Hematopoietic multipotent progenitor cell treated with erythropoietin and hydrocortisone succinate and interleukin-3 and kit ligand, for 4 days (in vitro differentiated cells): ENCODE data around the gene CASP9.
"Not testable (repeated sequence)": the region's sequence is repeated elsewhere in the genome, so short reads cannot be mapped to it uniquely, and the experiment has no call there.

ENCODE experiments used
- DNase-seq: peaks from one replicate; pipeline ENCODE4 v3.0.0-alpha.2; 2015

The CASP9 gene

DNA sequence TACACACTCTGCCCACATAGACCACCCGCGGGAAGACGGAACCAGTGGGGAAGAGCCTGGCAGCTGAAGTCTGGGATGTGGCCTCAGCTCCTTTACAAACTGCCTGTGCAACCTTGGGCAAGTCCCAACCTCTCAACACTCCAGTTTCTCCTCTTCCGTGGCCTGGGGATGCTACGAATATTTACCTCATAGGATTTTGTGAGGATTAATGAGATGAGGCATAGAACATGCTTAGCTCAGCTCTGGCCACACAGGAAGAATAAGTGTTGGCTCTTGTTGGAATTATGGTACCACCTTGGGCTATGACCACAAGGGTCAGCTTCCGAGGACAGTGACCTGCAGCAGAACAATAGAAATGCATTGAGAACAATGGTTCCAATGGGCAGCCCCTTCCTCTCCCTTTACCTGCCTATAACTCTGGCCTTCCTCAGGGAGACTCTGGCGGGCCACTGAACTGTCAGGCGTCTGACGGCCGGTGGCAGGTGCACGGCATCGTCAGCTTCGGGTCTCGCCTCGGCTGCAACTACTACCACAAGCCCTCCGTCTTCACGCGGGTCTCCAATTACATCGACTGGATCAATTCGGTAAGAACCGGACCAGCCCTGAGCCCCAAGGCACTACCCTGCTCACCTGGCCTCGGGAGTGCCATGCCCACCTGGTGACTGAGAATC is 56.9 kb downstream of the CASP9 start:
- not testable (repeated sequence) for DNase-seq

DNA sequence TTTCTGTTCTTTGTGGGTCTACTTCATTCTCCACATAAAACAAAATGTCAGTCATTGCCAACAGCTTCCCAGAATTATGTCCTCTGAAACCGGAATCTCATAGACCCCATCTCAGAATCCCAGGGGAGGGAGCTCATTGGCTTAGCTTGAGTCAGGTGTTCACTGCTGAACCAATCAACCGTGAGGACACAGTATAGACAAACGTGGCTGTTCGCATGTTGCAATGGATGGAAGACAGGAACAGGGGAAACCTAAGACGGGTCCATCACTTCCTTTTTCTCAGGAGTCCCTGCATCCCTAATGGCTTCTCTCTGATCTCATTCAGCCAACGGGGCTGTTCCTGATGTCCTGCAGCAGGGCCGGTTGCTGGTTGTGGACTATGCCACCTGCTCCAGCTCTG is 58.3 kb downstream of the CASP9 start:
- DNase-seq: no peak

- DNase-seq: not testable (repeated sequence)
These were observed 60.1 kb downstream of the CASP9 start for GRCh38 chr1:15463926-15464322.

DNA sequence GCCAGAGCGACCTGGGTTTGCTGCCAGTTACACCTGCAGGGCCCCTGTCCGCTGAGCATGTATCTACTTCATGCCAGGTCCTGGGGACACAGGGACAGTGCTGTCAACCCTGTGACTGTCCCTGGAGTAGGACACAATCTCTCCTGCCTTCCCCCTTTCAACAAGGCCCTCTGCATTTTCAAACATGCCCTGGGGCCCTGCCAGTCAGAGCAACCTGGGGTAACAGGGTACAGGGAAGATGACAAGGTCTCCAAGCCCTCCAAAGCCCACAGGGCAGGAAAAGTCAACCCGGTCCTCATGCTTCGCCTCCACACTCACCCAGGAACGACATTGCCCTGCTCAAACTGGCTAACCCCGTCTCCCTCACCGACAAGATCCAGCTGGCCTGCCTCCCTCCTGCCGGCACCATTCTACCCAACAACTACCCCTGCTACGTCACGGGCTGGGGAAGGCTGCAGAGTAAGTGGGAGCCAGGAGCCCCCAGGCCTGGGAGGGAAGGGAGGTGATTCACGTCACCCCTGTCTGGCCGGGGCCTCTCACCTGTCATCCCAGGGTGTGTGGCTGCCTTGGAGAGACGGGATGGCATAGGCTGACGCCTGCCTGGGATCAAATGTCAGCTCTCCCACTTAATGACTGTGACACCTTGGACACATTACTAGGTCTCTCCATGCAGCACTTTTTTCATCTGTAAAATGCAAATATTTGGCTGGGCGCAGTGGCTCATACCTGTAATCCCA is 60.8 kb downstream of the CASP9 start:
- not testable (repeated sequence) for DNase-seq

- no peak for DNase-seq
These were observed 63.3 kb downstream of the CASP9 start for GRCh38 chr1:15460708-15461095.

DNA sequence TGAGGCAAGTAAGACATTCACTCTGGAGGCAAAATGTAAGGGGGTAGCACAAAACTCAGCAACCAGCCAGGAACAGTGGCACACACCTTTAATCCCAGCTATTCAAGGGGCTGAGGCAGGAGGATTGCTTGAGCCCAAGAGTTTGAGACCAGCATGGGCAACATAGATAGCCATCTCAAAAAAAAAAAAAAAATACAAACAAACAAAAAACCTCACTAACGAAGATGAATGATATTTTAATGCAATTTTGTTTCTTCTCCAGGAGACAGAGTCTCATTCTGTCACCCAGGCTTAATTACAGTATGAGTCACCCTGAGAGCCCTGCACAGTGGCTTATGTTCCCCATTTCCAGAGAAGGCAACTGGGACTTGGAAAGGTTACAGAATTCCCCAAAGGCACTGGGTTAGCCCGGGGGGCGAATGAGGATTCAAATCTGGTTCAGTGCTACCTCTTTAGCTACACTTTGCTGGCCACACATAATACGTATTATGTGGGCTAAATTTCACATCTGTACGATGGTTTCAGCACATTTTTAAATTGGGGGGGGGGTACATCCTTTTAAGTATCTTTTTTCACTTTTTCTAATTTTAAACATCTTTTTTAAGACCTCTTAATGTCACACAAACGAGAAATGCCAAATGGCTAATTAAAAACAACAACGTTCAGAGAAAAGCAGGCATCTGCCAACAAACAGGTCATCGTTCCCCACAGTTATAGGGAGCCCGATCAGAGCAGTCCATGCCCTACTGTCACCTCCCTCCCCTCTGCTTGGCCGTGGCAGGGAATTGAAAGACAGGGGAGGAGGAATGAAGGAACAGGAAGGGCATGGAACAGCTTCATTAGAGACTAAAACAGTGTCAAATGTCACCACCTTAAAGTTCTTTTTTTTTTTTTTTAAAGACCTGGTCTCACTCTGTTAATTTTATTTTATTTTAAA is 64.0 kb downstream of the CASP9 start:
- no peak for DNase-seq

DNA sequence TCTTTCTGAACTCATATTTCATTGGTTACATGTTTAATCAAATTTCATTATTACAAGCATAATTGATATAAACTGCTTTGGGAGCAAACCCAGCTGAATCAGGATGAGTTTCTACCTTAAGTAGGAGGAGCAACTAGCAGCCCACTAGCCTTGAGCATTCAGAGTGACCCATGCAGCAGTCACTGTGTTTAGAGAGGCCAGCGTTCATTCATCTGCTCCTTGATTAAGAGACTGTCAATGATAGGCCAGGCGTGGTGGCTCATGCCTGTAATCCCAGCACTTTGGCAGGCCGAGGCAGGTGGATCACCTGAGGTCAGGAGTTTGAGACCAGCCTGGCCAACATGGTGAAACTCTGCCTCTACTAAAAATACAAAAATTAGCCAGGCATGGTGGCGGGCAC is 65.6 kb downstream of the CASP9 start:
- not testable (repeated sequence) for DNase-seq

- no peak for DNase-seq
These were observed 66.4 kb downstream of the CASP9 start for GRCh38 chr1:15457585-15457984.

GRCh38 chr1:15456313-15456954 is 67.6 kb downstream of the CASP9 start, which contains the start of gene CELA2A:
CELA2A (plus strand) TSS chr1:15456732; CDS start chr1:15456754, 22 bp downstream.
- no peak for DNase-seq

- no peak for DNase-seq
These were observed 68.5 kb downstream of the CASP9 start for GRCh38 chr1:15455522-15455921.

DNA sequence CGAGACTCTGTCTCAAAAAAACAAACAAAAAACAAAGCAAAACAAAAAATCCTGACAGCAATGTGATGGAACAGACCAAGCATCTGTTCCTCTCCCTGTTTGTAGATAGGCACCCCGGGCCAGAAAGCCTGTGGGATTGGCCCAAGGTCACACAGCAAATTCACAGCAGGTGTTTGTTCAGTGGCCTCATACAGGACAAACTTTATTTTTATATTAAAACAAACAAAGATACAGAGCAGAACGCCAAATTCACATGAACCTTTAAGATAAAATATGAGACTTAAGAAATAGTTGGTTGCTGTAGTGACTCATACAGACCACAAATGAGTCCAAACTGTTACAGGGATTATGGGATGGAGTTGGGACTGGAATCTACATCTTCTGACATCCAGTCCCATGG is 69.8 kb downstream of the CASP9 start:
- DNase-seq: no peak

DNA sequence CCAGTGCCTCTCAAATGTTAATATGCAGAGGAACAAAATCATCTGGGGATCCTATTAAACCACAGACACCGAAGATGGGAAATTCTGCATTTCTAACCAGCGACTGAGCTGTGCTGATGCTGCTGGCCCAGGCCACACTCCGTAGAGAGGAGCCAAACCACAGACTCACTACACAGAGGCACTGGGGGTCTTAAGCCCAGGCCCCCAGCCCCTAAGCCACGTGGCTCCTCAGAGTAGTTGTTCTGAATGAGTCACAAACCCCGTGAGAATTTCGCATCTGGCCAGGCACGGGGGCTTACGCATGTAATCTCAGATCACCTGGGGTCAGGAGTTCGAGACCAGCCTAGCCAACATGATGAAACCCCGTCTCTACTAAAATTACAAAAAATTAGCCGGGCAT is 70.3 kb downstream of the CASP9 start:
- no peak for DNase-seq

DNA sequence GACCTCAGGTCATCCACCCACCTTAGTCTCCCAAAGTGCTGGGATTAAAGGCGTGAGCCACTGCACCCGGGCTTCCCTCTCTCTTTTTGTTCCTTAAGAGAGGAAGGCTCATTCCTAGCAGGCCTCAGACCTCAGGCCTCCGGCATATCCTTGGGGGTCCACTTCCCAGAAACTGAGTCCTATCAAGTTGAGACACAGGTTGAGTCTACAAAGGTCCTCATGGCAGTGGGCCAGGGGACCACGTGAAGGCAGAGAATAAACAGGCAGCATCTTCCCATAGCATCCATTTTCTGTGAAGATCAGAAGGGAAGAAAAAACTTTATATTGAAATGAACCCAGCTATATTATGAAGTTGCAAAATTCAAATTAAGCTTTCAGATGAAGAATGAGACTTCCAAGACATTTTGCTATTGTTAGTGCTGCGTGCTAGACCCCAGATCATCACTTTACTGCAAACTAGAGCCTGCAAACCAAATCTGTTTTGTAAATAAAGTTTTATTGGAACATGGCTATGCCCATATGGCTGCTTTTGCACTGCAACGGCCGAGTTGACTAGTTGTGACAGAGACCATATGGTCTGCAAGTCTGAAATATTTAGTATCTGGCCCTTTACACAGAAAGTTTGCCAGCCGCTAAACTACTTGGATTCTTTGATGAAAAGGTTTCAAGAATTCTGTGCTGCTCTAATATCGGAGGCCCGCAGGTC is 71.0 kb downstream of the CASP9 start:
- DNase-seq: no peak

GRCh38 chr1:15452216-15452615 is 71.8 kb downstream of the CASP9 start:
- DNase-seq: no peak

GRCh38 chr1:15451014-15451722 is 72.8 kb downstream of the CASP9 start:
- no peak for DNase-seq

- no peak for DNase-seq
These were observed 74.4 kb downstream of the CASP9 start for GRCh38 chr1:15449567-15449966.

GRCh38 chr1:15448877-15449462 is 75.0 kb downstream of the CASP9 start:
- no peak for DNase-seq

DNA sequence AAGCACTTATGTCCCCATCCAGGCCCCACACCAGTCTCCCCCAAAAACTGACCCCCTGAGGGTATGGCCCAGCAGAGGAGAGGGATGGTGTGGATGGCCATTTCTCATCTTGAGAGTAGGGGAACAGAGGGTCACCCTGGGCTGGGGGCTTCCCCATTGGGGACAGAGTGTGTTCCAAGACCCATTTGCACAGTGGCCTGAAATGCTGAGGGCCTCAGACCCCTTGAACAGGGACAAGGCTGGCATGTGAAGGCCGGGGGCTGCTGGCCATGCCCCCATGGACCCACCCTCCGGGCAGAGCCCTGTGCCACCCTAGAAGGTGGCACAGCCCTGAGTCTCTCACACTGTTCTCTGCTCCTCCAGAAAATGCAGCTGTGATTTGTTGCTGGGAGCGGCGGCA is 77.8 kb downstream of the CASP9 start:
- DNase-seq: no peak

DNA sequence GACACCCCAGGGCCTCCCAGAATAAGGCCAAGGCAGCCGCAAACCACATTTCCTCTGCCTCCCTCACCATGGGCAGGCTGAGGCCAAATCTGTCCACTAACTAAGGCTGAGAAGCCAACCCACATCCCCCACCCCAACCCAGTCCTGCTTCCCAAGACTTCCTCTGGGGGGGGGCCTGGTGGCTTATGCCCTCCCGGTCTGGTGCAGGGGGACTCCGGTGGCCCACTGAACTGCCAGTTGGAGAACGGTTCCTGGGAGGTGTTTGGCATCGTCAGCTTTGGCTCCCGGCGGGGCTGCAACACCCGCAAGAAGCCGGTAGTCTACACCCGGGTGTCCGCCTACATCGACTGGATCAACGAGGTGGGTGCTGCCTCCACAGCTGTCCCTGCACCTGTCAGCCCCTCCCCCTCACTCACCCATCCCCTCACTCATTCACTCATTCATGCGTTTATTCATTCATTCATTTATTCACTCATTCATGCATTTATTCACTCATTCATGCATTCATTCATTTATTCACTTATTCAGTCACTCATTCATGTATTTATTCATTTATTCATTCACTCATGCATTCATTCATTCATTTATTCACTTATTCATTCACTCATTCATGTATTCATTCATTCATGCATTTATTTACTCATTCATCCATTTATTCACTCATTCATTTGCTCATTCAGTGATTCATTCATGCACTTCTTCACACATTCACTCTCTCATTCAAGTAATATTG is 78.5 kb downstream of the CASP9 start:
- peak; percentile 41 for DNase-seq
